HEK293 (cell line): ENCODE data around the gene KLK7.

Experiments used
- CTCF ChIA-PET: fragments of 350-600 bp; formaldehyde crosslinking; extraction: SDS; loops from one replicate; lab custom pipeline; 2021; ENCODE audit warnings: antibody characterized with exemption; lab: Yijun Ruan, JAX
- POLR2A ChIA-PET: fragments of 300-600 bp; formaldehyde crosslinking; extraction: SDS; loops from one replicate; lab custom pipeline; 2020; ENCODE audit warnings: antibody characterized with exemption, inconsistent platforms; lab: Yijun Ruan, JAX
- H3K27ac ChIP-seq: fragments of 200-500 bp; sonication (Bioruptor generic); 2 replicates; pipeline ENCODE4 v1.5.1; 2014; ENCODE audit warnings: low read depth, low read length, control low read depth, inconsistent platforms; ENCODE audit errors: extremely low read depth
- H3K36me3 ChIP-seq, 2 experiments: fragments of 200-500 bp in 1 of 2; sonication (Bioruptor generic) in 1 of 2; 1 replicate in 1 of 2; 2 replicates in 1 of 2; pipeline ENCODE4 v1.5.1; 2014 to 2017; ENCODE audit warnings: inconsistent platforms in 2 of 2, low read length in 2 of 2; ENCODE audit not compliant: control insufficient read depth in 2 of 2, insufficient read depth in 1 of 2
- H3K4me1 ChIP-seq: fragments of 200-500 bp; sonication (Bioruptor generic); 2 replicates; pipeline ENCODE4 v1.5.1; 2014; ENCODE audit warnings: mild to moderate bottlenecking, low read length, inconsistent platforms; ENCODE audit not compliant: control insufficient read depth, insufficient read depth
- H3K4me3 ChIP-seq: 2 replicates; pipeline ENCODE4 v1.5.1; 2011; ENCODE audit warnings: low read depth, mild to moderate bottlenecking, control low read depth, low read length, moderate library complexity
- H3K9me3 ChIP-seq: fragments of 200-500 bp; sonication (Bioruptor generic); 2 replicates; pipeline ENCODE4 v1.5.1; 2014; ENCODE audit warnings: low read depth, low read length, inconsistent platforms; ENCODE audit not compliant: control insufficient read depth, insufficient read depth
- ATF2 ChIP-seq: fragments of 450-650 bp; formaldehyde crosslinking; IDR thresholded peaks from 2 replicates; pipeline ENCODE4 v1.5.1; 2016; ENCODE audit warnings: missing biosample characterization, missing genetic modification characterization, low read depth
- BCL11B ChIP-seq: fragments of 450-650 bp; formaldehyde crosslinking; IDR thresholded peaks from 2 replicates; pipeline ENCODE4 v1.5.1; 2016; ENCODE audit warnings: low read depth, missing biosample characterization, missing genetic modification characterization
- BCL6B ChIP-seq: fragments of 450-650 bp; formaldehyde crosslinking; IDR thresholded peaks from 2 replicates; pipeline ENCODE4 v1.5.1; 2017; ENCODE audit warnings: missing biosample characterization, missing genetic modification characterization
- CTCF ChIP-seq: fragments of 450-650 bp; formaldehyde crosslinking; IDR thresholded peaks from 2 replicates; pipeline ENCODE4 v1.5.1; 2016; ENCODE audit warnings: missing biosample characterization, missing genetic modification characterization
- ELK4 ChIP-seq: IDR thresholded peaks from 2 replicates; pipeline ENCODE4 v1.6.1; 2011; ENCODE audit warnings: mild to moderate bottlenecking, low read depth, low read length, borderline replicate concordance
- GLI2 ChIP-seq: fragments of 450-650 bp; formaldehyde crosslinking; IDR thresholded peaks from 2 replicates; pipeline ENCODE4; 2017; ENCODE audit warnings: missing biosample characterization, missing genetic modification characterization, low read depth, borderline replicate concordance
- KLF1 ChIP-seq: fragments of 450-650 bp; formaldehyde crosslinking; IDR thresholded peaks from 2 replicates; pipeline ENCODE4 v1.5.1; 2016; ENCODE audit warnings: missing biosample characterization, missing genetic modification characterization
- KLF9 ChIP-seq: fragments of 450-650 bp; formaldehyde crosslinking; IDR thresholded peaks from 2 replicates; pipeline ENCODE4 v1.5.1; 2016; ENCODE audit warnings: missing biosample characterization, missing genetic modification characterization, low read depth
- PRDM1 ChIP-seq: fragments of 450-650 bp; formaldehyde crosslinking; IDR thresholded peaks from 2 replicates; pipeline ENCODE4; 2016; ENCODE audit warnings: missing biosample characterization, missing genetic modification characterization
- SP3 ChIP-seq: fragments of 450-650 bp; formaldehyde crosslinking; IDR thresholded peaks from 2 replicates; pipeline ENCODE4 v1.5.1; 2016; ENCODE audit warnings: missing biosample characterization, missing genetic modification characterization
- ZBTB20 ChIP-seq: fragments of 450-650 bp; formaldehyde crosslinking; IDR thresholded peaks from 2 replicates; pipeline ENCODE4 v1.5.1; 2016; ENCODE audit warnings: missing biosample characterization, missing genetic modification characterization
- ZBTB26 ChIP-seq: fragments of 450-650 bp; formaldehyde crosslinking; optimal IDR thresholded peaks from 2 replicates; pipeline ENCODE3; 2016; ENCODE audit warnings: missing biosample characterization, mild to moderate bottlenecking, missing genetic modification characterization
- ZFHX2 ChIP-seq: fragments of 450-650 bp; formaldehyde crosslinking; conservative IDR thresholded peaks from 2 replicates; pipeline ENCODE4 v1.5.1; 2016; ENCODE audit warnings: missing biosample characterization, missing genetic modification characterization
- ZNF157 ChIP-seq: fragments of 450-650 bp; formaldehyde crosslinking; IDR thresholded peaks from 2 replicates; pipeline ENCODE4 v1.5.1; 2016; ENCODE audit warnings: missing biosample characterization, missing genetic modification characterization
- ZNF211 ChIP-seq: fragments of 450-650 bp; formaldehyde crosslinking; IDR thresholded peaks from 2 replicates; pipeline ENCODE4 v1.5.1; 2016; ENCODE audit warnings: low read depth, missing biosample characterization, missing genetic modification characterization
- ZNF223 ChIP-seq: fragments of 450-650 bp; formaldehyde crosslinking; IDR thresholded peaks from 2 replicates; pipeline ENCODE4 v1.5.1; 2016; ENCODE audit warnings: missing biosample characterization, missing genetic modification characterization
- ZNF280C ChIP-seq: fragments of 450-650 bp; formaldehyde crosslinking; IDR thresholded peaks from 2 replicates; pipeline ENCODE4 v1.5.1; 2016; ENCODE audit warnings: missing biosample characterization, missing genetic modification characterization
- ZNF335 ChIP-seq: fragments of 450-650 bp; formaldehyde crosslinking; conservative IDR thresholded peaks from 2 replicates; pipeline ENCODE4 v1.5.1; 2016; ENCODE audit warnings: missing biosample characterization, missing genetic modification characterization
- ZNF398 ChIP-seq: fragments of 450-650 bp; formaldehyde crosslinking; IDR thresholded peaks from 2 replicates; pipeline ENCODE4 v1.5.1; 2017; ENCODE audit warnings: missing biosample characterization, missing genetic modification characterization
- ZNF404 ChIP-seq: fragments of 450-650 bp; formaldehyde crosslinking; IDR thresholded peaks from 2 replicates; pipeline ENCODE4 v1.5.1; 2017; ENCODE audit warnings: missing biosample characterization, missing genetic modification characterization
- ZNF692 ChIP-seq: fragments of 450-650 bp; formaldehyde crosslinking; IDR thresholded peaks from 2 replicates; pipeline ENCODE4 v1.5.1; 2016; ENCODE audit warnings: missing biosample characterization, missing genetic modification characterization
- ZNF768 ChIP-seq: fragments of 450-650 bp; formaldehyde crosslinking; IDR thresholded peaks from 2 replicates; pipeline ENCODE4 v1.5.1; 2018; ENCODE audit warnings: missing biosample characterization, mild to moderate bottlenecking, missing genetic modification characterization

The KLK7 gene

GRCh38 chr19:51019544-51019925 lies 35.8 kb upstream of the KLK7 start, which contains the start of gene KLK10 (continued):
- no peak for TF ChIP-seq ELK4

GRCh38 chr19:51018745-51019543 lies 35.2 kb upstream of the KLK7 start:
- H3K4me3 ChIP-seq, result no peak overlapping the region
- POLR2A ChIA-PET, result interaction anchor here (0.7 to 1.0 kb wide), 3 partner anchors 73 to 227 kb away, joined by 3 to 4 read pairs (median 3); no protein-coding TSS in a partner anchor
- 0 out of 2 replicates have a peak, but pooled peaks have one; percentile 33 for TF ChIP-seq KLF1 (tag by site-specific recombination)
- peak; percentile 71 for TF ChIP-seq ZFHX2 (tag by site-specific recombination)
- TF ChIP-seq ZNF211 (tag by site-specific recombination), result 0 out of 2 replicates have a peak, but pooled peaks have one; percentile 3
- peak; percentile 39 for TF ChIP-seq ZNF692 (tag by site-specific recombination)
- TF ChIP-seq BCL6B (tag by site-specific recombination), result no peak
- TF ChIP-seq BCL11B, result no peak
- TF ChIP-seq ZNF335, result peak; percentile 88
- TF ChIP-seq ZNF157 (tag by site-specific recombination), result no peak
- TF ChIP-seq ZNF223 (tag by site-specific recombination), result no peak
- peak; percentile 94 for TF ChIP-seq ZNF398 (tag by site-specific recombination)
- TF ChIP-seq ZNF768, result no peak
- TF ChIP-seq ATF2 (tag by site-specific recombination), result no peak
- TF ChIP-seq ZBTB20 (tag by site-specific recombination), result peak; percentile 55; the same call in 1 of the 2 replicates
- no peak for TF ChIP-seq ZNF404 (tag by site-specific recombination)
- TF ChIP-seq GLI2 (tag by site-specific recombination), result no peak
- TF ChIP-seq ZNF280C, result no peak
- TF ChIP-seq PRDM1 (tag by site-specific recombination), result no peak
- peak; percentile 32; the same call in 1 of the 2 replicates for TF ChIP-seq KLF9 (tag by site-specific recombination)
- TF ChIP-seq CTCF (tag by site-specific recombination), result no peak
- peak; percentile 85 for TF ChIP-seq SP3 (tag by site-specific recombination)
- peak; percentile 35 for TF ChIP-seq ZBTB26 (tag by site-specific recombination)

More at GRCh38 chr19:51018745-51019543, 35.2 kb upstream of the KLK7 start:
- H3K36me3 ChIP-seq, result no peaks in the 10 kb centered on the region
- no peaks in the 10 kb centered on the region for H3K9me3 ChIP-seq
- CTCF ChIA-PET, result interaction anchor here (0.7 to 8.5 kb wide), 4 partner anchors 76 to 230 kb away, joined by 3 to 177 read pairs (median 9); no protein-coding TSS in a partner anchor
- no peaks in the 10 kb centered on the region; the same call in 1 of the 2 replicates for H3K4me1 ChIP-seq
- H3K27ac ChIP-seq, result no peak overlapping the region
